Right ventricle myocardium inferior (tissue), 1 donor: ENCODE results near the gene MICALL2. TPM values are rescaled to one million over a fixed set of nuclear protein-coding genes. Genes with fewer than 3 reads are reported as not detected.

ENCODE experiments used
- ATAC-seq: fragments of 200-7000 bp; cut with Tn5 transposase; one replicate; pipeline ENCODE4 v1.9.1; 2020; ENCODE audit warnings: mild to moderate bottlenecking, moderate library complexity
- DNase-seq: peaks from one replicate; pipeline ENCODE4 v3.0.0; 2021; ENCODE audit errors: missing footprints
- intact Hi-C: fragments of 100-400 bp; cut with DNase I; formaldehyde crosslinking; loops from one replicate; pipeline ENCODE4 v1.11.0; 2022
- total RNA-seq: library from RNA; stranded (reverse); fragmentation: NEBNext Ultra II Directional; extraction: Animal tissue kit (Norgen Biotek cat#: 25700); gene quantifications from one replicate; pipeline ENCODE4 v1.2.1, GENCODE V29; 2021
- donor health status: DM: no; HTN: yes; CAD: no; lungs with severe emphysema.

MICALL2 gene
- total RNA-seq, 1 donor from 2014 or later = 9.0 TPM

- no peak for ATAC-seq
- intact Hi-C loops = no loop called here
Observed at GRCh38 chr7:1494866-1495563, 35.7 kb upstream of the MICALL2 start.

GRCh38 chr7:1494447-1494846, 35.2 kb upstream of the MICALL2 start:
- no peak for DNase-seq
- intact Hi-C loops = no loop called here
- ATAC-seq = no peak

More at GRCh38 chr7:1494866-1495563, 35.7 kb upstream of the MICALL2 start:
- DNase-seq = no peak

- ATAC-seq (no peak), DNase-seq (no peak)
- intact Hi-C loops = no loop called here
Observed at GRCh38 chr7:1493571-1493970, 34.3 kb upstream of the MICALL2 start.

GRCh38 chr7:1493129-1493528, 33.9 kb upstream of the MICALL2 start:
- ATAC-seq = no peak
- no peak for DNase-seq
- intact Hi-C loops = no loop called here

GRCh38 chr7:1492640-1493039, 33.4 kb upstream of the MICALL2 start:
- ATAC-seq = no peak
- intact Hi-C loops = no loop called here

GRCh38 chr7:1492221-1492620, 33.0 kb upstream of the MICALL2 start:
- DNase-seq (no peak), ATAC-seq (no peak)
- intact Hi-C loops = no loop called here

More at GRCh38 chr7:1492640-1493039, 33.4 kb upstream of the MICALL2 start:
- DNase-seq = no peak

GRCh38 chr7:1490837-1491236, 31.6 kb upstream of the MICALL2 start:
- no peak for ATAC-seq
- DNase-seq = no peak
- intact Hi-C loops = no loop called here

- ATAC-seq = no peak
- intact Hi-C loops = no loop called here
Observed at GRCh38 chr7:1489336-1489735, 30.1 kb upstream of the MICALL2 start.

GRCh38 chr7:1488016-1488415, 28.7 kb upstream of the MICALL2 start:
- no peak for ATAC-seq
- DNase-seq = no peak
- intact Hi-C loops = no loop called here

More at GRCh38 chr7:1489336-1489735, 30.1 kb upstream of the MICALL2 start:
- no peak for DNase-seq

GRCh38 chr7:1487466-1487865, 28.2 kb upstream of the MICALL2 start:
- DNase-seq (no peak), ATAC-seq (no peak)
- intact Hi-C loops = no loop called here

- ATAC-seq = no peak
- DNase-seq = no peak
- intact Hi-C loops = no loop called here
Observed at GRCh38 chr7:1486571-1486970, 27.3 kb upstream of the MICALL2 start.

- DNase-seq = no peak
- intact Hi-C loops = no loop called here
- ATAC-seq = no peak
Observed at GRCh38 chr7:1485156-1485555, 25.9 kb upstream of the MICALL2 start.

- intact Hi-C loops = no loop called here
- no peak for DNase-seq
- ATAC-seq = no peak
Observed at GRCh38 chr7:1484569-1484968, 25.3 kb upstream of the MICALL2 start.

GRCh38 chr7:1483536-1484505, 24.6 kb upstream of the MICALL2 start:
- no peak for ATAC-seq
- intact Hi-C loops = no loop called here
- no peak for DNase-seq

- DNase-seq (no peak), ATAC-seq (no peak)
- intact Hi-C loops = no loop called here
Observed at GRCh38 chr7:1483079-1483478, 23.8 kb upstream of the MICALL2 start.

GRCh38 chr7:1481300-1481699, 22.0 kb upstream of the MICALL2 start:
- intact Hi-C loops = no loop called here
- ATAC-seq (no peak), DNase-seq (no peak)

- intact Hi-C loops = no loop called here
- ATAC-seq (no peak), DNase-seq (no peak)
Observed at GRCh38 chr7:1480670-1481069, 21.4 kb upstream of the MICALL2 start.

- intact Hi-C loops = loop anchor here (10.0 kb wide), 1 partner anchor 254 kb away; no protein-coding TSS in a partner anchor
- ATAC-seq = no peak
- DNase-seq = no peak
Observed at GRCh38 chr7:1479287-1479686, 20.0 kb upstream of the MICALL2 start.

GRCh38 chr7:1478480-1478879, 19.2 kb upstream of the MICALL2 start:
- no peak for ATAC-seq
- DNase-seq = no peak
- intact Hi-C loops = loop anchor here (10.0 kb wide), 1 partner anchor 254 kb away; no protein-coding TSS in a partner anchor

- ATAC-seq (no peak), DNase-seq (no peak)
- intact Hi-C loops = loop anchor here (10.0 kb wide), 1 partner anchor 252 kb away; no protein-coding TSS in a partner anchor
Observed at GRCh38 chr7:1476859-1477258, 17.6 kb upstream of the MICALL2 start.
